GM21423 (cell line): ENCODE data around the gene KLHL21.
A peak's percentile ranks its signal among the peaks of the same experiment; 100 is the strongest.
"Not testable (repeated sequence)": the region's sequence is repeated elsewhere in the genome, so short reads cannot be mapped to it uniquely, and the experiment has no call there.

Source experiments
- ATAC-seq: cut with Tn5 transposase; IDR thresholded peaks from one replicate; pipeline ENCODE4 v1.9.1; 2021; ENCODE audit warnings: mild to moderate bottlenecking, moderate library complexity; ENCODE audit not compliant: unreplicated experiment

KLHL21 gene, protein sequence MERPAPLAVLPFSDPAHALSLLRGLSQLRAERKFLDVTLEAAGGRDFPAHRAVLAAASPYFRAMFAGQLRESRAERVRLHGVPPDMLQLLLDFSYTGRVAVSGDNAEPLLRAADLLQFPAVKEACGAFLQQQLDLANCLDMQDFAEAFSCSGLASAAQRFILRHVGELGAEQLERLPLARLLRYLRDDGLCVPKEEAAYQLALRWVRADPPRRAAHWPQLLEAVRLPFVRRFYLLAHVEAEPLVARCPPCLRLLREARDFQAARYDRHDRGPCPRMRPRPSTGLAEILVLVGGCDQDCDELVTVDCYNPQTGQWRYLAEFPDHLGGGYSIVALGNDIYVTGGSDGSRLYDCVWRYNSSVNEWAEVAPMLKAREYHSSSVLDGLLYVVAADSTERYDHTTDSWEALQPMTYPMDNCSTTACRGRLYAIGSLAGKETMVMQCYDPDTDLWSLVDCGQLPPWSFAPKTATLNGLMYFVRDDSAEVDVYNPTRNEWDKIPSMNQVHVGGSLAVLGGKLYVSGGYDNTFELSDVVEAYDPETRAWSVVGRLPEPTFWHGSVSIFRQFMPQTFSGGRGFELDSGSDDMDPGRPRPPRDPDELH

GRCh38 chr1:6602669-6603237 lies at the start of gene KLHL21:
TSS of gene KLHL21 (minus strand) at chr1:6602869. CDS start at chr1:6602817, 52 bp downstream.
- peak; percentile 52 for ATAC-seq

DNA sequence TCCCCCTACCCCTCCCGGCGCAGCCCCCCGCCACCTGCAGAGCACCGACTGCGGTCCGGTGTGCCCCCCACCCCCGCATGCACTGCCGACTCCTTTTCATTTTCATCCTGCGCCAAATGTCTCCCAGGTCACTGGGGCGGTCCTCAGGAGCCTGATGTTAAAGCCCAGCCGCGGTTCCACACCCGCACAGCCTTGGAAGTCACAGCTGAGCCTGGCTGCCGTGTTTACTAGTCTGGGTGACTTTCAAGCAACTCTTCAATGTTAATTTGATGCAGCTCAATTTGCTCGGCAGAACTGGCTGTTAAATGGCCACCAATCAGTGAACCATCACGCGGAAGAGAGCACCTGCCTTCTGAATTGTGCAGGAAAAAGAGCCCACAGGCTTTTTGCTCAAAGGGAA lies 49.2 kb upstream of the KLHL21 start:
- no peak for ATAC-seq

GRCh38 chr1:6648556-6648955 lies 45.9 kb upstream of the KLHL21 start:
- no peak for ATAC-seq

- no peak for ATAC-seq
Measured at GRCh38 chr1:6646499-6647148, 44.0 kb upstream of the KLHL21 start.

GRCh38 chr1:6645018-6645417 lies 42.3 kb upstream of the KLHL21 start:
- ATAC-seq = no peak

- not testable (repeated sequence) for ATAC-seq
Measured at GRCh38 chr1:6640867-6641266, 38.2 kb upstream of the KLHL21 start.

DNA sequence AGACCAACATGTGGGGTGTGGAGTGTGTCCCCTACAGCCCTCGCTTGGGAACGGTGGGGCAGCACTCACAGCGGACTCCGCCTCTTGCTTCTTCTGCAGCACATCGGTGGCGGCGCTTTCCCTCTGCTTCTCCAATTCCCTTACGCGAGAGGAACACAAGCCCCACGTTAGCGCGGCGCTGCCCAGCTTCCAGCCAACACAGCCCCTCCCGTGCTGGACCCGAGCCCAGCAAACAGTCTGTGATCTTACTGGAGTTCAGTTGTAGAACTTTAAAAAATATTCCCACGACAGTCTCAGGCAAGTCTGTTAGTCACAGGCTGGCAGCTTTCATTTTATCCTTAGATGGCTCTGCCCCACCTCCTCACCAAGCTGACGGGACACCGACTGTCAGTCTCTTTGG lies 35.6 kb upstream of the KLHL21 start:
- no peak for ATAC-seq

DNA sequence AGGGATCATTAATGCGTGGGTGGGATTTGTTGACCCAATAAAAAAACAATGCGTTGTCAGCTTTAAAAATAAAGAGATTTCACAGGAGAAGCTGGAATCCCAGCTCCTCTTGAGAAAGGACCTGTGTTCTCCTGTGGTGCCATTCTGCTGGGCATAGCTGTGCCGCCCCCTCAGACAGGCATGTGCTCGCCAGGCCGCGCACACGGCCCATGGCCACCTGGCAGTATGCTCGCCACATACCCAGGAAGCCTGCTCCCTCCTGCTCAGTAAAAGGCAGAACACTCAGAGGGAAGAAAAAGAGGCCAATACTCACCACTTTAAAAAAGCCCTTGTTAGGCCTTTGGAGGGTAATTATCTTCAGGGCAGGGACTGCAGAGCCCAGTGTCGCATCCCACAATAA lies 35.1 kb upstream of the KLHL21 start:
- no peak for ATAC-seq

GRCh38 chr1:6636778-6637177 lies 34.1 kb upstream of the KLHL21 start:
- ATAC-seq = not testable (repeated sequence)

DNA sequence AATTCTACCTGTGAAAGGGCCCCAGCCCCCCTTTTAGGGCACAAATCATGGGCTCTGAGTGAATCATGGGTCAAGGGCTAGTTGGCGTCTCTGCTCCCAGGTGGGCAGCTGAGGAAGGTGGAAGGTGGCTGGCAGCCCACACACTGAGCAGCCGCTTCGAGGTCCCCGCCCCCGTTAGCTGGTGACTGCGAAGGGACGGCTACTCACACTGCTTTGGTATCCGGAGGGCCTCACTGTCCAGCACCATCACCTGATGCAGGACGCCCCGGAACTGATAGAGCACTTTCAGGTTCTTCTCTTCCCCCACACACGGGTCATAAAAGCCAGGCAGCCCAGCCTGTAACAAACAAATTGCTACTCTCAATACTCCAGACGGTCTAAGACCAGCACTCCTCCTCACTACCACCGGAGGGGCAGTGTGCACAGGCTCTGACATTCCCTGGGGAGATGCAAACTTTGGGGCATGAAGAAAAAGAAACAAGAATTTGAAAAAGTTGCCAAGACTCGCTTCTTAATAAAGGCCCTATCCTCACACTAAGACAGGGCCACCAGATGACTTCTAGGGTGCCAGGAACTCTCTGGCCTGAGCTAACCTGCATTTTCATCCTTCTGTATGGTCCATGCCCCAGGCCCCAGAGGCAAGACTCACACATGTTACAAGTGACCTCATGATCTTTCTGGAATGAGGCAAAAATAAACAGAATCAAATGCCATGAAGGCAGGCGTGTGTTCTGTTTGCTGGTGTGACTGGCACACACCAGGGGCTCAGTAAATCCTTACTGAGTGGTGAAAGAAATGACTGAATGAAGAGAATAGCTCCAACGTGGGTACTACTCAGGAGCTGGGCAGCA lies 33.5 kb upstream of the KLHL21 start:
- ATAC-seq = no peak

DNA sequence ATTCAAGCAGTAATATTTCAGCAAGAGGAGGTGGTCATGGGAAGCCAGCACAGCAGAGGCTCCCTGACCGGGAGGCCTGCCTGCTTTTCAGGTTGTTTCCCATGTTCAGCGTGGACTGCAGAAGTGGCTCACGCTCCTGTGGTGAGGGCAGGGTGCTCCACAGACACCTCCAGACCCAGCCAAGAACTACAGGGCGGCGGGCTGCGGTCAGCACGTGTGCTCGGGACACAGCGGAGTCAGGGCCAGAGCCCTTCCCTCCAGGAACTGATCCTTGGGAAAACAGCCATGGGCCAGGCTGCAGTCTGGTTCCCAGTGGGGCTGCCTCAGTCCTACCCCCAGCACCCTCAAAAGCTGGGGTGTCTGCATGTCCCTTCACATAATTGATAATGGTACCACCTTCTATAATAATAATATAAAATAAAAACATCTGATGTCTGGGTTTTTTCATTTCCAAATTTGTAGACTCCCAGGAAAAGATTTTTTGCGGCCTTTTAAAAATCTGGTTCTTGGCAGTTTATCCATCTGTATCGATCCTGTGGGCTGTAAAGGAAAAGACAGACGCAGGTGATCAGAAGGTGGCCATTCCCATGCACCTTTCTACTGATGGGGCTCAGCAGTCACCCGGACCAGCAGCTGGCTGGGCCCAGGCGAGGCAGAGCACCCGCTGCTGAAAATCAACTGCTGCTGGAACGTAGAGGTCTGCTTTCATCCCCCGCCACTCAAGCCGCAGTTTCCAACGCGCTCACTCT lies 32.7 kb upstream of the KLHL21 start:
- no peak for ATAC-seq

- ATAC-seq = no peak
Measured at GRCh38 chr1:6634371-6635052, 31.8 kb upstream of the KLHL21 start.

DNA sequence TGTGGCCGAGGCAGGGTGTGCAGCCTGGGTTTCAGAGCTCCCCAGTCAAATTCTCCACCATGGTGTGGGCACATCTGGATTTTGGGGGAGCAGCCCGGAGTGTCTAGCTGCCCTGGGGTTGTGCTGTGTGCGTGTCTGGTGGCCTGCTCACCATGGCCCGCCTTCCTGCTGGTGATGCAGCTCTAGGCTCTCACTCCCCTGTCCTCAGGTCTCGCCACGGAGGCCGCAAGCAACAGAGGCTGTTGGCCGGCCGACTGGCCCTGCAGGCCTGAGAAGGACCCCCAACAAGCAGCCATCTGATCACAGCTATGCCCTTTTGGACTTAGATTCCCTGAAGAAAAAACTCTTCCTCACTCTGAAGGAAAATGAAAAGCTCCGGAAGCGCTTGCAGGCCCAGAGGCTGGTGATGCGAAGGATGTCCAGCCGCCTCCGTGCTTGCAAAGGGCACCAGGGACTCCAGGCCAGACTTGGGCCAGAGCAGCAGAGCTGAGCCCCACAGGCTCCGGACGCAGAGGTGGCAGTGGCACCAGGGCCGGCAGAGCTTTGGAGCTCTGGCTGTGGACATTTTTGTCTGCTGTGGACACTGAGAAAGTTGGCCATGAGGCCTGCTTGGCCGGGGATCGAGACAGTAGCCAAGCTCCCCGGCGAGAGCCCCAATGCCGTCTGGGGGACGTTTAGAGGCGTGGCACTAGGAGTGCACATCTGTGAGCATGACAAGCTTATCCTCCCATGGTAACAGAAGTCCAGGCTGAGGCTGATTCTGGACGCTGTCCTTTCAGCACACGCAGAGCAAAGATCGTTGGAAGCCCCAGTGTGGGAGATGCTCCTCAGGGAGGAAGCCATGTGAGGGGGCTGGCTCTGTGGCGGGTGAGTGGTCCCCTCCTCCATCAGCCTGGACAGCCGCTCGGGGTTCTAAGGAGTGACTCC lies 30.2 kb upstream of the KLHL21 start:
- ATAC-seq = no peak

- ATAC-seq = no peak
Measured at GRCh38 chr1:6631058-6631457, 28.4 kb upstream of the KLHL21 start.

DNA sequence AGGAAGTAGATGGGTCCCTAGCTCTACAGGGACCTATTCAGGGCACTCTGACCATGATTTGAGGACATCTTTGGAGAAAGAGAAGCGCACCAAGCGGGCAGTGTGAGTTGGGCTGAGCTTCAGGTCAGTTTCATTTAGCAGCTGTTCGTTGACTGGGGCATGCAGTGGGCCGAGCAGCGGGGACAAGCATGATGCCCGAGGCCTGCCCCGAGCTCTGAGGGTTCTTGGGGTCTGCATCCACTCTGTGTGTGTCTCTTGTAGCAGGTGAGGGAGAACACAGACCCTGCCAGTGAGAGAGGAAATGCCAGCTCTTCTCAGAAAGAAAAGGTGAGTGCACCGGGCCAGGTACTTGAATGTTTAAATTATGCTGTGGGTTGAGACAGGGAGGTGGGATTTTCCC lies 27.4 kb upstream of the KLHL21 start:
- ATAC-seq = no peak

DNA sequence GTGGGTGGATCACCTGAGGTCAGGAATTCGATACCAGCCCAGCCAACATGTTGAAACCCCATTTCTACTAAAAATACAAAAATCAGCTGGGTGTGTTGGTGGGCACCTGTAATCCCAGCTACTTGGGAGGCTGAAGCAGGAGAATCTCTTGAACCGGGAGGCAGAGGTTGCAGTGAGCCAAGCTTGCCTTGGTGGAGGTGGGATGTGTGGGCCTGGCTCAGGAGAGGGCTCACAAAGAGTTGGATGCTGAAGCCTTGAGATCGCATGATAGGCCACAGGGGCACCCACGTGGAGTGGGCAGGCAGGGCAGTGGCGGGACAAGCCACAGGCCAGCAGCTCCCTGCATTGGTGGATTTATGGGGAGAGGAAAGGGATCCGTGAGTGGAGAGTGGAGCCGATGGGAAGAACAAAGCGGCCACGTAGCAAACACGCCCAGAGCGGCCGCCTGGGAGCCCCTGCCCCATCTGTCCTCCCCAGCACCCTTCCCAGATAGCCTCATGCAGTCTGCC lies 26.4 kb upstream of the KLHL21 start:
- ATAC-seq = no peak

GRCh38 chr1:6627841-6628545 lies 25.3 kb upstream of the KLHL21 start:
- no peak for ATAC-seq

DNA sequence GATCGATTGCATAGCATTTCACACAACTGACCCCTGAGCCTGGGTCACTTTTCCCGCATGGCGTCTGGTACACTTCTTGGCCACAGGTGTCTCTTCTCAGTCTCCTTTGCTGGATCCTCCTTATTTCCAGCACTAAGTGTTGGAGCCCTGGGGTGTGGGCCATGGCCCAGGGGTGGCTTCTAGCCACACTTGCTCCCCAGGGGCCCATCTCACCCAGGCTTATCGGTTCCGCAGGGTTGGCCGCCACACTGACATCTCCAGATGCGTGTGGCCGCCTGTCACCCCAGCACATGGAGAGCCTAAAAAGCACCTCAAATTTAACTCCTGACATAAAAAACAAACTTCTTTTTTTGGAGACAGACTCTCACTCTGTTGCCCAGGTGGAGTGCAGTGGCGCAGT lies 24.4 kb upstream of the KLHL21 start:
- no peak for ATAC-seq
